Suprapubic skin (tissue), 4 donors: Measurements from ENCODE around the gene UBR7. TPM values are rescaled to one million over a fixed set of nuclear protein-coding genes. Genes with fewer than 3 reads are reported as not detected.
"Not testable (repeated sequence)": the region's sequence is repeated elsewhere in the genome, so short reads cannot be mapped to it uniquely, and the experiment has no call there.

Experiments used
- DNase-seq, 2 donors: peaks; one replicate each; pipeline ENCODE4 v3.0.0-alpha.2; 2019; ENCODE audit warnings: low spot score in 2 of 2
- H3K27ac ChIP-seq: fragments of 200-600 bp; sonication (generic); one replicate; pipeline ENCODE4 v1.5.1; 2019
- H3K27me3 ChIP-seq: fragments of 200-600 bp; sonication (generic); one replicate; pipeline ENCODE4 v1.5.1; 2019
- H3K36me3 ChIP-seq: fragments of 200-600 bp; sonication (generic); one replicate; pipeline ENCODE4 v1.5.1; 2019
- H3K4me1 ChIP-seq: fragments of 200-600 bp; sonication (generic); one replicate; pipeline ENCODE4 v1.5.1; 2019
- H3K4me3 ChIP-seq: fragments of 200-600 bp; sonication (generic); one replicate; pipeline ENCODE4 v1.5.1; 2019; ENCODE audit warnings: mild to moderate bottlenecking
- H3K9me3 ChIP-seq: fragments of 200-600 bp; sonication (generic); one replicate; pipeline ENCODE4 v1.5.1; 2019
- CTCF ChIP-seq, 2 donors: fragments of 200-600 bp in 1 of 2; fragments of 450-650 bp in 1 of 2; sonication (generic) in 1 of 2; IDR thresholded peaks; one replicate each; pipeline ENCODE4 v1.5.1; 2016 to 2019; ENCODE audit warnings: antibody characterized with exemption in 2 of 2, mild to moderate bottlenecking in 1 of 2, moderate library complexity in 1 of 2
- EP300 ChIP-seq: sonication (generic); formaldehyde crosslinking; IDR thresholded peaks from one replicate; pipeline ENCODE4 v1.6.1; 2017; ENCODE audit warnings: antibody characterized with exemption
- POLR2A ChIP-seq, 2 donors: fragments of 450-650 bp; IDR thresholded peaks; one replicate each; pipeline ENCODE4 v1.6.1; 2017; ENCODE audit warnings: antibody characterized with exemption in 2 of 2, mild to moderate bottlenecking in 2 of 2, moderate library complexity in 2 of 2
- POLR2AphosphoS5 ChIP-seq, 3 donors: sonication (generic); formaldehyde crosslinking; IDR thresholded peaks; one replicate each; pipeline ENCODE4 v1.6.1; 2017; ENCODE audit warnings: antibody characterized with exemption in 3 of 3
- WGBS: methylation state at CpG from one replicate; pipeline ENCODE4 v1.1.5; 2018; 5-methylcytosine and 5-hydroxymethylcytosine counted together
- total RNA-seq, 4 donors: library from RNA; depleted of rRNA; stranded (reverse); fragments of >200 nt; gene quantifications; one replicate each; pipeline ENCODE4 v1.1.0, GENCODE V29; 2016

Gene UBR7
- 10 to 100 TPM; 20.6 to 38.2 (median 34.1) TPM for total RNA-seq

GRCh38 chr14:93206793-93207467 is at the start of gene UBR7, which contains the start of gene GON7:
Gene UBR7 (plus strand): TSS chr14:93207256. CDS start chr14:93207292, 36 bp downstream.
Gene GON7 (minus strand): TSS chr14:93207065. CDS start chr14:93207037, 28 bp downstream.
- Histone ChIP-seq H3K9me3 (no peaks in the 10 kb centered on the region), H3K27me3 (no peaks in the 10 kb centered on the region), H3K27ac (peak within 1 kb of the TSS; percentile 85), H3K4me3 (peak within 1 kb of the TSS; percentile 98), H3K36me3 (peaks cover 7% of the 10 kb centered on the region), H3K4me1 (peaks cover 33% of the 10 kb centered on the region)
- TF ChIP-seq EP300, result no peak
- TF ChIP-seq POLR2A (IDR thresholded peaks at IDR 0.05), result peak in 1 of 2 donors; percentile 28
- peak in 2 of 3 donors; percentile 72 to 74 for TF ChIP-seq POLR2AphosphoS5 (IDR thresholded peaks at IDR 0.05)
- TF ChIP-seq CTCF (IDR thresholded peaks at IDR 0.05), result peak in 1 of 2 donors; percentile 40
- WGBS, result under 1% methylated on average over 38 of the region's 65 CpGs
- peak; percentile 96 to 97 for DNase-seq

GRCh38 chr14:93158349-93158748 is 48.7 kb upstream of the UBR7 start:
- WGBS, result 86% methylated on average over 7 of the region's 7 CpGs
- DNase-seq, H3K27ac ChIP-seq, H3K36me3 ChIP-seq, H3K27me3 ChIP-seq, H3K4me3 ChIP-seq, H3K4me1 ChIP-seq, H3K9me3 ChIP-seq: not testable (repeated sequence)

DNA sequence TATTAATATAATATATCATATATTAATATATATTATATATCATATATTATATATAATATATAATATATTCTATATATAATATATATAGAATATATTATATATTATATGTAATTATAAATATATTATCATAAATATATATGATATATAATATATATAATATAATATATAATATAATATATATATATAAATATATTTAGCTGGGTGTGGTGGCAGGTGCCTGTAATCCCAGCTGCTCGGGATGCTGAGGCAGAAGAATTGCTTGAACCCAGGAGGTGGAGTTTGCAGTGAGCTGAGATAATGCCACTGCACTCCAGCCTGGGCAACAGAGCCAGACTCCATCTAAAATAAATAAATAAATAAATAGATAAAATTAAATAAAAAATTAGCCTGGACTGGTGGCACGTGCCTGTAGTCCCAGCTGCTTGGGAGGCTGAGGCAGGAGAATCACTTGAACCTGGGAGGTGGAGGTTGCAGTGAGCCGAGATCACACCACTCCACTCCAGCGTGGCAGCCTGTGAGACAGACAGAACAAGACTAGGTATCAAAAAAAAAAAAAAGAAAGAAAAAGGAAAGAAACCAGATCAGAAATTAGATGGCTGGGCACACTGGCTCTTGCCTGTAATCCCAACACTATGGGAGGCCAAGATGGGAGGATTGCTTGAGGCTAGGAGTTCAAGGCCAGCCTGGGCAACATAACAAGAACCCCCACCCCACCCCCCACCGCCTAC is 47.3 kb upstream of the UBR7 start:
- H3K27me3 ChIP-seq, H3K27ac ChIP-seq, H3K4me3 ChIP-seq, DNase-seq, H3K4me1 ChIP-seq, H3K36me3 ChIP-seq, H3K9me3 ChIP-seq: not testable (repeated sequence)
- WGBS, result 58% methylated on average over 5 of the region's 5 CpGs

GRCh38 chr14:93160353-93160801 is 46.7 kb upstream of the UBR7 start:
- Histone ChIP-seq H3K27ac (no peak overlapping the region), H3K4me3 (no peak overlapping the region), H3K36me3 (no peaks in the 10 kb centered on the region), H3K4me1 (no peaks in the 10 kb centered on the region), H3K27me3 (no peaks in the 10 kb centered on the region), H3K9me3 (no peaks in the 10 kb centered on the region)
- no peak for DNase-seq
- WGBS, result 36% methylated on average over 4 of the region's 4 CpGs
- TF ChIP-seq POLR2AphosphoS5 (IDR thresholded peaks at IDR 0.05) (no peak), POLR2A (IDR thresholded peaks at IDR 0.05) (no peak), CTCF (IDR thresholded peaks at IDR 0.05) (no peak), EP300 (no peak)

DNA sequence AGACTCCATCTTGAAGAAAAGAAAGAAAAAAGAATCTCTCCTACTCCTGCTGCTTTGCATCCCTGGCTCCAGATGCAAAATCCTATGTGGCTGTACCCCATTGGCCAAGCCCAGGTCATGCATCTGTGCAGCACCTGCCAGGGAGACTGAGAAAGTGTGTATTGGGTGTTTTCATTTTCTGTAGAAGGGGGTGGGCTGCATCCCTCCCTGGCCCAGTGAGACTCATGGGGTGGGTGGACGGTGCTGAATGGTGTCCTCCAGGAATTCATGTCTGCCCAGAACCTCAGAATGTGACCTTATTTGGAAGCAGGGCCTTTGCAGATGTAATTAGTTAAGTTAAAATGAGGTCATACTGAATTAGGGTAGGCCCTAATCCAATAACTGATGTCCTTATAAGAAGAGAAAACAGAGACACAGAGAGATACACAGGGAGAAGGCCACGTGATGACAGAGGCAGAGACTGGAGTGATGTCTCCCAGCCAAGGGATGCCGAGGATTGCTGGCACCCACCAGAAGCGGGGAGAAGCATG is 45.6 kb upstream of the UBR7 start:
- no peaks in the 10 kb centered on the region for H3K36me3 ChIP-seq
- H3K9me3 ChIP-seq, result no peaks in the 10 kb centered on the region
- TF ChIP-seq POLR2AphosphoS5 (IDR thresholded peaks at IDR 0.05) (no peak), EP300 (no peak), CTCF (IDR thresholded peaks at IDR 0.05) (no peak), POLR2A (IDR thresholded peaks at IDR 0.05) (no peak)
- H3K4me3 ChIP-seq, result no peak overlapping the region
- no peak overlapping the region for H3K27ac ChIP-seq
- no peaks in the 10 kb centered on the region for H3K27me3 ChIP-seq
- H3K4me1 ChIP-seq, result no peaks in the 10 kb centered on the region
- no peak for DNase-seq
- 61% methylated on average over 4 of the region's 4 CpGs for WGBS

- no peak for TF ChIP-seq POLR2A (IDR thresholded peaks at IDR 0.05)
- TF ChIP-seq EP300, result no peak
- TF ChIP-seq POLR2AphosphoS5 (IDR thresholded peaks at IDR 0.05), result no peak
- TF ChIP-seq CTCF (IDR thresholded peaks at IDR 0.05), result no peak
- 81% methylated on average over 5 of the region's 5 CpGs for WGBS
- H3K27ac ChIP-seq, result no peak overlapping the region
- no peaks in the 10 kb centered on the region for H3K4me1 ChIP-seq
- no peaks in the 10 kb centered on the region for H3K36me3 ChIP-seq
- no peak overlapping the region for H3K4me3 ChIP-seq
- H3K9me3 ChIP-seq, result no peaks in the 10 kb centered on the region
- no peak for DNase-seq
- no peaks in the 10 kb centered on the region for H3K27me3 ChIP-seq
Observed at GRCh38 chr14:93163564-93163963, 43.5 kb upstream of the UBR7 start.

- WGBS, result 85% methylated on average over 26 of the region's 26 CpGs
- peak in 1 of 2 donors; percentile 16 for DNase-seq
- H3K36me3 ChIP-seq, H3K4me1 ChIP-seq, H3K27me3 ChIP-seq, H3K27ac ChIP-seq, H3K4me3 ChIP-seq, H3K9me3 ChIP-seq: not testable (repeated sequence)
Observed at GRCh38 chr14:93165271-93166265, 41.5 kb upstream of the UBR7 start.

GRCh38 chr14:93168610-93169009 is 38.4 kb upstream of the UBR7 start:
- DNase-seq, H3K4me3 ChIP-seq, H3K4me1 ChIP-seq, H3K27ac ChIP-seq, H3K36me3 ChIP-seq, H3K27me3 ChIP-seq, H3K9me3 ChIP-seq: not testable (repeated sequence)
- WGBS, result 90% methylated on average over 9 of the region's 9 CpGs
